Glomerular endothelial cell (primary cell): Measurements from ENCODE around the gene SLC23A3. TPM values are rescaled to one million over a fixed set of nuclear protein-coding genes. Genes with fewer than 3 reads are reported as not detected.
"Not testable (repeated sequence)": the region's sequence is repeated elsewhere in the genome, so short reads cannot be mapped to it uniquely, and the experiment has no call there.

ENCODE experiments used
- DNase-seq: peaks from one replicate; pipeline ENCODE4 v3.0.0-alpha.2; 2011; ENCODE audit warnings: low read depth, low spot score; ENCODE audit errors: extremely low read depth
- total RNA-seq: library from RNA; depleted of rRNA; stranded (reverse); fragments of >200 nt; gene quantifications from 2 replicates; pipeline ENCODE4 v1.2.3, GENCODE V29; 2015

The SLC23A3 gene
- total RNA-seq, 1 donor from 2014 or later, result 1.3 TPM

- DNase-seq, result no peak
Observed at GRCh38 chr2:219205165-219205538, 35.3 kb upstream of the SLC23A3 start.

DNA sequence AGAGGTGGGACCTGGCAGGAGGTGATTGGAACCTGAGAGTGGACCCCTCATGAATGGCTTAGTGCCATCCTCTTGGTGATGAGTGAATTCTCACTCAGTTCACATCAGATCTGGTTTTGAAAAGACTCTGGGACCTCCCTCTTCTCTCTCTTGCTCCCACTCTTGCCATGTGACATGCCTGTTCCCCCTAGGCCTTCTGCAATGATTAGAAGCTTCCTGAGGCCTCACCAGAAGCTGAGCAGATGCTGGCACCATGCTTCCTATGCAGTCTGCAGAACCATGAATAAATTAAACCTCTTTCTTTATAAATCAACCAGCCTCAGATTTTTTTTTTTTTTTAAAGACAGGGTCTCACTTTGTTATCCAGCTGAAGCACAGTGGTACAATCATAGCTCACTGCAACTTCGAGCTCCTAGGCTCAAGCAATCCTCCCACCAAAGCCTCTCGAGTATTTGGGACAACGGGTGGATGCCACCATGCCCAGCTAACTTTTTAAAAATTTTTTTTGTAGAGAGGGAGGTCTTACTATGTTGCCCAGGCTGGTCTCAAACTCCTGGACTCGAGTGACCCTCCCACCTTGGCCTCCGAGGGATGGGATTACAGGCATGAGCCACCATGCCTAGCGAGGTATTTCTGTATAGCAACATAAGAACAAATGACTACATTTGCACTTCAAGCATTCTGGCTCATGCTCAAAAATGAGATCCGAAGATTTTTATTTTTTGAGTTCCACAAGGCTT is 34.8 kb upstream of the SLC23A3 start:
- no peak for DNase-seq

DNA sequence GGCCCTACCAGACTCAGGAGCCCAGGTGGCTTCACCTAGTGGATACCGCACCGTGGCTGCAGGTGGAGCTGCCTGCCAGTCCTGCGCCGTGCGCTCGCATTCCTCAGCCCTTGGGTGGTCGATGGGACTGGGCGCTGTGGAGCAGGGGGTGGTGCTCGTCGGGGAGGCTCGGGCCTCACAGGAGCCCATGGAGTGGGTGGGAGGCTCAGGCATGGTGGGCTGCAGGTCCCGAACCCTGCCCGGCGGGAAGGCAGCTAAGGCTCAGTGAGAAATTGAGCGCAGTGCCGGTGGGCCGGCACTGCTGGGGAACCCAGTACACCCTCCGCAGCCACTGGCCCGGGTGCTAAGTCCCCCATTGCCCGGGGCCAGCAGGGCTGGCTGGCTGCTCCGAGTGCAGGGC is 31.5 kb upstream of the SLC23A3 start:
- DNase-seq, result not testable (repeated sequence)

DNA sequence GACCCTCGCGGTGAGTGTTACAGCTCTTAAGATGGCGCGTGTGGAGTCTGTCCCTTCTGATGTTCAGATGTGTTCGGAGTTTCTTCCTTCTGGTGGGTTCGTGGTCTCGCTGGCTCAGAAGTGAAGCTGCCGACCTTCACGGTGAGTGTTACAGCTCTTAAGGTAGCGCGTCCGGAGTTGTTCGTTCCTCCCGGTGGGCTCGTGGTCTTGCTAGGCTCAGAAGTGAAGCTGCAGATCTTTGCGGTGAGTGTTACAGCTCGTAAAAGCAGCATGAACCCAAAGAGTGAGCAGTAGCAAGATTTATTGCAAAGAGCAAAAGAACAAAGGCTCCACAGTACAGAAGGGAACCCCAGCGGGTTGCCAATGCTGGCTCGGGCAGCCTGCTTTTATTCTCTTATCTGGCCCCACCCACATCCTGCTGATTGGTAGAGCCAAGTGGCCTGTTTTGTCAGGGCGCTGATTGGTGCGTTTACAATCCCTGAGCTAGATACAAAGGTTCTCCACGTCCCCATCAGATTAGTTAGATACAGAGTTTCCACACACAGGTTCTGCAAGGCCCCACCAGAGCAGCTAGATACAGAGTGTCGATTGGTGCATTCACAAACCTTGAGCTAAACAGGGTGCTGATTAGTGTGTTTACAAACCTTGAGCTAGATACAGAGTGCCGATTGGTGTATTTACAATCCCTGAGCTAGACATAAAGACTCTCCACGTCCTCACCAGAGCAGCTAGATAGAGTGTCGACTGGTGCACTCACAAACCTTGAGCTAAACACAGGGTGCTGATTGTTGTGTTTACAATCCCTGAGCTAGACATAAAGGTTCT is 30.9 kb upstream of the SLC23A3 start:
- not testable (repeated sequence) for DNase-seq

GRCh38 chr2:219199470-219200211 is 29.8 kb upstream of the SLC23A3 start:
- DNase-seq, result no peak

GRCh38 chr2:219198974-219199373 is 29.1 kb upstream of the SLC23A3 start:
- no peak for DNase-seq

- DNase-seq, result no peak
Observed at GRCh38 chr2:219197388-219197787, 27.6 kb upstream of the SLC23A3 start.

DNA sequence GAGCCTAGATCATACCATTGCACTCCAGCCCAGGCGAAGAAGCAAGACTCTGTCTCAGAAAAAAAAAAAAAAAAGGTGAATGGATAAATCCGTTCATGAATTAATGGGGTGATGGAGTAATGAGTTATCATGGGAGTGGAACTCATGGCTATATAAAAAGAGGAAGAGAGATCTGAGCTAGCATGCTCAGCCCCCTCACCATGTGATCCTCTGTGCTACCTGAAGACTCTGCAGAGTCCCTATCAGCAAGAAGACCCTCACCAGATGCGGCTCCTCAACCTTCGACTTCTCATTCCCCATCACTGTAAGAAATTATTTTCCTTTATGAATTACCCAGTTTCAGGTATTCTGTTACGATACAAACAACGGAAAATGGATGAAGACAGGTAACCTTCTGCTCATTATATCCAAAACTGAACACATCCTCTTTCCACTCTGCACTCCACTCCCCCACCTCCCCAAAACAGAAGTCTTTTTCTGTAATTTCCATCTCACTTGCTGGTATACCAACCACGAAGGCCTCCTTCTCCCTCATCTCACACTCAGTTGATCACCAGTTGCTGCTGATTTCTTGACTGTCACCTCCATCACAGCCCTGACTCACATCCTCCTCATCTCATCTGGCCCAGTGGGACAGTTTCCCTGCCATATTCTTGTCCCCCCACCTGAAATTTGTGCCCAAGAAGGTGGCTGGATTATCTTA is 17.1 kb upstream of the SLC23A3 start:
- DNase-seq, result no peak

- no peak for DNase-seq
Observed at GRCh38 chr2:219184121-219184520, 14.3 kb upstream of the SLC23A3 start.

- no peak for DNase-seq
Observed at GRCh38 chr2:219183151-219183772, 13.4 kb upstream of the SLC23A3 start.

DNA sequence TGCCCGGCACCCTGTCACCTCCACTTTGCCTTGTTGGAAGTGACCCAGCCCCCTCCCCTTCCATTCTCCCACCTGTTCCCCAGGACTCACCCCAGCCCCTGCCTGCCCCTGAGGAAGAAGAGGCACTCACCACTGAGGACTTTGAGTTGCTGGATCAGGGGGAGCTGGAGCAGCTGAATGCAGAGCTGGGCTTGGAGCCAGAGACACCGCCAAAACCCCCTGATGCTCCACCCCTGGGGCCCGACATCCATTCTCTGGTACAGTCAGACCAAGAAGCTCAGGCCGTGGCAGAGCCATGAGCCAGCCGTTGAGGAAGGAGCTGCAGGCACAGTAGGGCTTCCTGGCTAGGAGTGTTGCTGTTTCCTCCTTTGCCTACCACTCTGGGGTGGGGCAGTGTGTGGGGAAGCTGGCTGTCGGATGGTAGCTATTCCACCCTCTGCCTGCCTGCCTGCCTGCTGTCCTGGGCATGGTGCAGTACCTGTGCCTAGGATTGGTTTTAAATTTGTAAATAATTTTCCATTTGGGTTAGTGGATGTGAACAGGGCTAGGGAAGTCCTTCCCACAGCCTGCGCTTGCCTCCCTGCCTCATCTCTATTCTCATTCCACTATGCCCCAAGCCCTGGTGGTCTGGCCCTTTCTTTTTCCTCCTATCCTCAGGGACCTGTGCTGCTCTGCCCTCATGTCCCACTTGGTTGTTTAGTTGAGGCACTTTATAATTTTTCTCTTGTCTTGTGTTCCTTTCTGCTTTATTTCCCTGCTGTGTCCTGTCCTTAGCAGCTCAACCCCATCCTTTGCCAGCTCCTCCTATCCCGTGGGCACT is 12.7 kb upstream of the SLC23A3 start:
- DNase-seq, result no peak

- DNase-seq, result no peak
Observed at GRCh38 chr2:219181531-219181930, 11.7 kb upstream of the SLC23A3 start.

GRCh38 chr2:219180961-219181360 is 11.1 kb upstream of the SLC23A3 start:
- DNase-seq, result no peak

DNA sequence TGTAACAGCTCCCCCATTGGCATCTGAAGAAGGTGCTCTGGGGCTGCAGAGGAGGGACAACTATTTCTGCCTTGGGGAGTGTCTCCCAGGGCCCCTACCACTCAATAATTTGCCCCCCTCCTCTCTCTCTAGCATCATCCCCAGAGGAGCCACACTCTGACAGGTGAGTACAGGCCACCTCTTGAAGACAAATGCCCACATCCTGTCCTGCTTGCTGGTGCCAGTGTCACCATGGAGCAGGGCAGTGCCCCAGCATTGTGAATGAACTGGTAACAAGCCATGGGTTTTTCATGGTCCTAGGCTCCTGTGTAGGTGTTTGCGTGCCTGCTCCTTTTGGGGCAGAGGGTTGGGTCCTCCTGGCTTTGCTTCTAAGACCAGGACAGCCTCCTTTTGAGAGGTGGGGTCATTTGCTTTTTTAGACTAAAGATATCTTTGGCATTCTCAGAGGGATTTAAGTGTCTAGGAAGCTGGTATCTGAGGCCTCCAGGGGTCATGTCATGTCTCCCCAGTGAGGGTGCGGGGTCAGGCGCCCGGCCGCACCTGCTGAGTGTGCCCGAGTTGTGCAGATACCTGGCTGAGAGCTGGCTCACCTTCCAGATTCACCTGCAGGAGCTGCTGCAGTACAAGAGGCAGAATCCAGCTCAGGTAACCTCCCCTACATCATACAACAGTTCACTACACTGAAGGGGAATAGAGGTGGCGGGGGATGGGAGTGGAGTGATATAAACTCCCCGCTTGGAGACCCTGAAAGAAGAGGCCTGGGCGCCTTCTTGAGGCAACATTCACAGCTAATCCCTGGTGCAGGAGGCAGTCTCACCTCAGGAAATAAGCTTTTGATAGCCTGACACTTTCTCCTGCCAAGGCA is 10.0 kb upstream of the SLC23A3 start:
- DNase-seq, result no peak

GRCh38 chr2:219178377-219179175 is 8.7 kb upstream of the SLC23A3 start:
- DNase-seq, result no peak

GRCh38 chr2:219177552-219178376 is 7.9 kb upstream of the SLC23A3 start, which contains the start of gene RETREG2:
TSS of gene RETREG2 (plus strand) at chr2:219178275. CDS start at chr2:219178353, 78 bp downstream.
- DNase-seq, result no peak
